ENCODE measurements around the gene SPAG7. TPM values are rescaled to one million over a fixed set of nuclear protein-coding genes. Genes with fewer than 3 reads are reported as not detected.

Gene SPAG7
- total RNA-seq, 1 experiment from 2014 or later = 23.1 TPM

DNA sequence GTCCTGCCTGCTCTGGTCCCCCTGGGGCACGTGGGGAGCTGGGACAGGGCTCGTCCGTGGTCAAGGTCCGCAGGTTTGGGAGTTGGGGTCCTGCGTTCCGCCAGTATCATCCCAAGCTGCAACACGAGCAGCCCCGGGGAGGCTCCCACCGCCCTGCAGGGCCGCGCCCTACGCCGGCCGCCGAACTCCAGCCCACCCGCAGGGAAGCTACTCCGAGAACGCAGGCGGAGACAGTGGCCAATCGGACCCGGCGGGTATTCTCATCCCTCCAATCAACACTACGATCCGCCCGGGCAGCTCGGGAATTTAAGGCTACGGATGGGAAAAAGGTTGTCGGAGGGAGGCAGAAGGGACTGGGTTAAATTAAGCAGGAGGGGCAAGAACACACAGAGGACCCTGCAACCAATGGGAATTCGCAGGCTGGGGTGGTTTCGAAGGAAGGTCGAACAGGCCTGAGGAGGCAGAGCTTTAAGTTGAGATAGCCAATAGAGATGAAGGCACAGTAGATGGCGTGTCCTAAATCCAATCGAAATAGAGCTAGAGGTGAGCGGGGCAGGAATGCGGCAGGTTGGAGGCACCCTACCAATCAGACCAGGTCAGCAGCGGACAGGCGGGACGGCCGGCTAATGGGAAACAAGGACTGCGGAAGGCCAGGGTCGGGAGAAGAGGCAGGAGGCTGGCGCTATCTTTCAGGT, 626 bp downstream of the SPAG7 start:
- Mint-ChIP-seq H3K4me3 (ENCODE audit: unreplicated experiment) (no peak overlapping the region), H3K4me1 (ENCODE audit: low read depth, unreplicated experiment) (no peaks in the 10 kb centered on the region), H3K27ac (ENCODE audit: unreplicated experiment) (no peak overlapping the region), H3K36me3 (ENCODE audit: insufficient read depth, unreplicated experiment) (peaks cover 18% of the 10 kb centered on the region), H3K27me3 (ENCODE audit: insufficient read depth, unreplicated experiment) (no peaks in the 10 kb centered on the region), H3K9me3 (ENCODE audit: unreplicated experiment) (no peaks in the 10 kb centered on the region)
- TSS peak; percentile 36 for BruUV-seq (replicated peaks)
- H3K4me3 ChIP-seq (ENCODE audit: low read depth, low read length) = peak overlapping the region; percentile 68
- DNase-seq = peak; percentile 94 to 97
- no peaks in the 10 kb centered on the region for H3K36me3 ChIP-seq (ENCODE audit: control insufficient read depth, insufficient read depth, low read length)
- peaks cover 4% of the 10 kb centered on the region; the same call in 1 of the 2 replicates for H3K4me1 ChIP-seq
- CTCF ChIA-PET = interaction anchor here (0.6 to 2.0 kb wide), 9 partner anchors 15 to 257 kb away, joined by 3 to 13 read pairs (median 5); partner anchors contain the start of genes CAMTA2, RNF167 and SLC25A11
- POLR2A ChIA-PET = interaction anchor here (0.9 to 3.0 kb wide), 8 partner anchors 16 to 143 kb away, joined by 3 to 54 read pairs (median 12); partner anchors contain the start of genes ENO3, INCA1, KIF1C and PFN1
- intact Hi-C loops (cut with micrococcal nuclease; ENCODE audit: unreplicated experiment) = loop anchor here (1.0 to 2.0 kb wide), 2 partner anchors 18 to 26 kb away; partner anchors contain the start of genes RNF167 and SLC25A11
- H3K9me3 ChIP-seq = no peaks in the 10 kb centered on the region
- no peak for TF ChIP-seq CTCF (IDR thresholded peaks at IDR 0.05; ENCODE audit: insufficient read depth in 1 of 2, low read depth in 1 of 2, low read length in 1 of 2, severe bottlenecking in 1 of 2, unreplicated experiment in 1 of 2)
- H3K27me3 ChIP-seq (replicated peaks; ENCODE audit: control insufficient read depth, insufficient read depth, low read length) = no peaks in the 10 kb centered on the region

GRCh38 chr17:4965311-4965986, 2.2 kb downstream of the SPAG7 start:
- H3K4me1 Mint-ChIP-seq (ENCODE audit: low read depth, unreplicated experiment) = peaks cover 4% of the 10 kb centered on the region
- no peaks in the 10 kb centered on the region for H3K27me3 Mint-ChIP-seq (ENCODE audit: insufficient read depth, unreplicated experiment)
- Histone ChIP-seq H3K27me3 (replicated peaks; ENCODE audit: control insufficient read depth, insufficient read depth, low read length) (no peaks in the 10 kb centered on the region), H3K36me3 (ENCODE audit: control insufficient read depth, insufficient read depth, low read length) (no peaks in the 10 kb centered on the region), H3K9me3 (no peaks in the 10 kb centered on the region), H3K4me3 (ENCODE audit: low read depth, low read length) (no peak overlapping the region), H3K4me1 (peaks cover 4% of the 10 kb centered on the region; the same call in 1 of the 2 replicates)
- no peak overlapping the region for H3K27ac Mint-ChIP-seq (ENCODE audit: unreplicated experiment)
- no peak overlapping the region for H3K4me3 Mint-ChIP-seq (ENCODE audit: unreplicated experiment)
- ChIA-PET CTCF (no interaction called here), POLR2A (interaction anchor here (3.0 kb wide), 1 partner anchor 26 kb away, joined by 54 read pairs; the partner anchor contains the start of genes RNF167 and SLC25A11)
- TF ChIP-seq CTCF (IDR thresholded peaks at IDR 0.05; ENCODE audit: insufficient read depth in 1 of 2, low read depth in 1 of 2, low read length in 1 of 2, severe bottlenecking in 1 of 2, unreplicated experiment in 1 of 2) = no peak
- DNase-seq = no peak
- BruUV-seq (replicated peaks) = no TSS peak
- H3K9me3 Mint-ChIP-seq (ENCODE audit: unreplicated experiment) = no peaks in the 10 kb centered on the region
- peaks cover 8% of the 10 kb centered on the region for H3K36me3 Mint-ChIP-seq (ENCODE audit: insufficient read depth, unreplicated experiment)
- intact Hi-C loops (cut with micrococcal nuclease; ENCODE audit: unreplicated experiment) = no loop called here

GRCh38 chr17:4960279-4960922, 7.2 kb downstream of the SPAG7 start:
- no peak overlapping the region for H3K4me3 ChIP-seq (ENCODE audit: low read depth, low read length)
- POLR2A ChIA-PET = no interaction called here
- CTCF ChIA-PET = no interaction called here
- H3K36me3 ChIP-seq (ENCODE audit: control insufficient read depth, insufficient read depth, low read length) = no peaks in the 10 kb centered on the region
- Mint-ChIP-seq H3K4me1 (ENCODE audit: low read depth, unreplicated experiment) (peaks cover 9% of the 10 kb centered on the region), H3K36me3 (ENCODE audit: insufficient read depth, unreplicated experiment) (peaks cover 20% of the 10 kb centered on the region), H3K27me3 (ENCODE audit: insufficient read depth, unreplicated experiment) (no peaks in the 10 kb centered on the region), H3K4me3 (ENCODE audit: unreplicated experiment) (no peak overlapping the region), H3K27ac (ENCODE audit: unreplicated experiment) (no peak overlapping the region), H3K9me3 (ENCODE audit: unreplicated experiment) (no peaks in the 10 kb centered on the region)
- intact Hi-C loops (cut with micrococcal nuclease; ENCODE audit: unreplicated experiment) = no loop called here
- no TSS peak for BruUV-seq (replicated peaks)
- H3K9me3 ChIP-seq = no peaks in the 10 kb centered on the region
- no peak for DNase-seq
- TF ChIP-seq CTCF (IDR thresholded peaks at IDR 0.05; ENCODE audit: insufficient read depth in 1 of 2, low read depth in 1 of 2, low read length in 1 of 2, severe bottlenecking in 1 of 2, unreplicated experiment in 1 of 2) = no peak
- H3K27me3 ChIP-seq (replicated peaks; ENCODE audit: control insufficient read depth, insufficient read depth, low read length) = no peaks in the 10 kb centered on the region
- no peaks in the 10 kb centered on the region for H3K4me1 ChIP-seq

All from Caco-2 (cell line).